BJ (cell line): Measurements from ENCODE around the gene MRPS18A. TPM values are rescaled to one million over a fixed set of nuclear protein-coding genes. Genes with fewer than 3 reads are reported as not detected.

Experiments
- CTCF ChIA-PET: fragments of 350-600 bp; formaldehyde crosslinking; extraction: SDS; loops from one replicate; lab custom pipeline; 2021; ENCODE audit warnings: antibody characterized with exemption, inconsistent platforms; lab: Yijun Ruan, JAX
- POLR2A ChIA-PET: fragments of 300-600 bp; sonication (Branson Sonifier 250); formaldehyde crosslinking; extraction: SDS; loops from one replicate; lab custom pipeline; 2021; ENCODE audit warnings: antibody characterized with exemption; lab: Charles Lee
- DNase-seq: peaks from one replicate; pipeline ENCODE4 v3.0.0-alpha.2; 2011; ENCODE audit warnings: low read depth
- H3K27me3 ChIP-seq: 2 replicates; pipeline ENCODE4 v1.6.0; 2011; ENCODE audit warnings: low read length; ENCODE audit not compliant: control insufficient read depth, insufficient read depth
- H3K36me3 ChIP-seq: 2 replicates; pipeline ENCODE4 v1.5.1; 2011; ENCODE audit warnings: low read length; ENCODE audit not compliant: control insufficient read depth, insufficient read depth
- H3K4me3 ChIP-seq: 2 replicates; pipeline ENCODE4 v1.5.1; 2011; ENCODE audit warnings: low read depth, mild to moderate bottlenecking, control low read depth, low read length
- CTCF ChIP-seq: IDR thresholded peaks from 2 replicates; pipeline ENCODE4 v1.5.1; 2011; ENCODE audit warnings: low read depth, mild to moderate bottlenecking, control low read depth, inconsistent platforms, low read length, moderate library complexity; ENCODE audit not compliant: insufficient read depth
- polyA plus RNA-seq: library from polyadenylated mRNA; depleted of rRNA; stranded (reverse); fragments of >200 nt; gene quantifications from 2 replicates; pipeline ENCODE4 v1.2.3, GENCODE V29; 2011

MRPS18A gene
- polyA plus RNA-seq, 1 experiment, result 75.0 TPM

- Histone ChIP-seq H3K36me3 (peaks cover 3% of the 10 kb centered on the region), H3K4me3 (peak within 1 kb of the TSS; percentile 47), H3K27me3 (no peaks in the 10 kb centered on the region)
- no peak for TF ChIP-seq CTCF
- DNase-seq, result no peak
- ChIA-PET CTCF (interaction anchor here (1.0 to 7.3 kb wide), 5 partner anchors 9 to 429 kb away, joined by 3 to 50 read pairs (median 3); no protein-coding TSS in a partner anchor), POLR2A (interaction anchor here (0.8 to 1.9 kb wide), 2 partner anchors 9 to 16 kb away, joined by 4 to 10 read pairs; partner anchors contain the start of gene GTPBP2)
These were observed 42.5 kb downstream of the MRPS18A start, which contains the start of gene RSPH9 for GRCh38 chr6:43644940-43645612. TSS of gene RSPH9 (plus strand) at chr6:43645036. CDS start at chr6:43645099, 63 bp downstream.

- TF ChIP-seq CTCF, result no peak
- peaks cover 6% of the 10 kb centered on the region for H3K36me3 ChIP-seq
- no peaks in the 10 kb centered on the region for H3K27me3 ChIP-seq
- ChIA-PET CTCF (no interaction called here), POLR2A (no interaction called here)
- no peak overlapping the region for H3K4me3 ChIP-seq
- no peak for DNase-seq
These were observed 47.4 kb downstream of the MRPS18A start for GRCh38 chr6:43639984-43640800.

- no peak for DNase-seq
- no peaks in the 10 kb centered on the region for H3K27me3 ChIP-seq
- CTCF ChIA-PET, result interaction anchor here (1.2 to 1.4 kb wide), 2 partner anchors 28 to 442 kb away, joined by 3 to 4 read pairs; no protein-coding TSS in a partner anchor
- POLR2A ChIA-PET, result interaction anchor here (0.6 kb wide), 2 partner anchors 9 to 134 kb away, joined by 4 read pairs; partner anchors contain the start of gene VEGFA
- no peak for TF ChIP-seq CTCF
- peaks cover 6% of the 10 kb centered on the region for H3K36me3 ChIP-seq
- peak overlapping the region; percentile 64 for H3K4me3 ChIP-seq
These were observed 51.3 kb downstream of the MRPS18A start for GRCh38 chr6:43636308-43636659.

- Histone ChIP-seq H3K36me3 (peaks cover 6% of the 10 kb centered on the region), H3K4me3 (peak within 1 kb of the TSS; percentile 64), H3K27me3 (no peaks in the 10 kb centered on the region)
- CTCF ChIA-PET, result interaction anchor here (1.2 to 1.4 kb wide), 2 partner anchors 28 to 443 kb away, joined by 3 to 4 read pairs; no protein-coding TSS in a partner anchor
- POLR2A ChIA-PET, result interaction anchor here (0.6 kb wide), 2 partner anchors 10 to 134 kb away, joined by 4 read pairs; partner anchors contain the start of gene VEGFA
- no peak for TF ChIP-seq CTCF
- DNase-seq, result no peak
These were observed 51.9 kb downstream of the MRPS18A start, which contains the start of gene MAD2L1BP for GRCh38 chr6:43635387-43636307. TSS of gene MAD2L1BP (plus strand) at chr6:43635840. CDS start at chr6:43635876, 36 bp downstream.
